ENCODE results near the gene RAP1GAP2. TPM values are rescaled to one million over a fixed set of nuclear protein-coding genes. Genes with fewer than 3 reads are reported as not detected.

RAP1GAP2 gene
- total and polyA plus RNA-seq, 2 of the 8 experiments (the other 6 are each of a cell fraction or from before 2014, with no cell fraction given): 24.0 to 63.8 TPM

- 0 out of 2 replicates have a peak, but pooled peaks cover 1% of the 10 kb centered on the region for H3K23me2 ChIP-seq (ENCODE audit: low read depth, low read length)
- peak overlapping the region; percentile 98 for H2BK12ac ChIP-seq (ENCODE audit: low read depth, low read length)
- peak overlapping the region; percentile 23 to 60; a peak in 2 of 4 replicates for H3K4me2 ChIP-seq (ENCODE audit: insufficient read depth in 1 of 2, low read depth in 2 of 2, low read length in 2 of 2)
- H4K8ac ChIP-seq (ENCODE audit: extremely low read depth, insufficient read depth, low read length): no peak overlapping the region
- no peak overlapping the region for H2AFZ ChIP-seq (ENCODE audit: low read length)
- H4K5ac ChIP-seq (ENCODE audit: insufficient read length, low read depth, low read length): no peak overlapping the region
- peaks cover 3 to 42% of the 10 kb centered on the region in 2 experiments; a peak in 2 of 4 replicates for H3K79me2 ChIP-seq (ENCODE audit: control insufficient read depth in 1 of 2, insufficient read depth in 2 of 2, low read length in 2 of 2)
- peaks cover 20 to 47% (median 38%) of the 10 kb centered on the region in 4 experiments for H3K4me1 ChIP-seq (replicated peaks in 1 of 4; ENCODE audit: control insufficient read depth in 3 of 4, insufficient read depth in 4 of 4, low read length in 3 of 4)
- H4K91ac ChIP-seq (replicated peaks; ENCODE audit: insufficient read length, low read length): no peak overlapping the region
- peak overlapping the region; percentile 99; the same call in 1 of the 2 replicates for H2AK5ac ChIP-seq (ENCODE audit: low read depth, low read length)
- no peak overlapping the region for H3K14ac ChIP-seq (ENCODE audit: insufficient read length)
- 0 out of 2 replicates have a peak overlapping the region, but pooled peaks have one; percentile 29 for H2BK15ac ChIP-seq (ENCODE audit: low read length)
- peak overlapping the region; percentile 77 for H2BK5ac ChIP-seq (ENCODE audit: low read depth, low read length)
- peak overlapping the region; percentile 50 for H2BK120ac ChIP-seq (replicated peaks; ENCODE audit: low read depth, low read length)
- peak overlapping the region; percentile 62; the same call in 1 of the 2 replicates for H3K27ac ChIP-seq (ENCODE audit: low read depth, low read length)
- POLR2A ChIA-PET (ENCODE audit: partially characterized antibody): interaction anchor here (1.0 to 2.5 kb wide), 4 partner anchors 11 to 28 kb away, joined by 3 to 10 read pairs (median 6); no protein-coding TSS in a partner anchor
- H3K56ac ChIP-seq (replicated peaks; ENCODE audit: insufficient read length, low read depth, low read length): no peak overlapping the region
- peak overlapping the region; percentile 98; the same call in 1 of the 2 replicates for H2BK20ac ChIP-seq (ENCODE audit: low read length)
- FAIRE-seq: peak; percentile 72
- peak overlapping the region; percentile 80; the same call in 1 of the 2 replicates for H3K18ac ChIP-seq (ENCODE audit: extremely low read depth, low read length)
- no peaks in the 10 kb centered on the region for H3K27me3 ChIP-seq (replicated peaks in 1 of 4; ENCODE audit: control insufficient read depth in 3 of 4, extremely low read depth in 1 of 4, insufficient read depth in 3 of 4, low read length in 3 of 4)
- H3K36me3 ChIP-seq (ENCODE audit: control insufficient read depth in 2 of 4, insufficient read depth in 4 of 4, low read length in 3 of 4): no peaks in the 10 kb centered on the region; a peak in 2 of 8 replicates
- no peak for DNase-seq (ENCODE audit: low read depth in 1 of 2, low spot score in 2 of 2)
- peaks cover 0 to 2% of the 10 kb centered on the region in 2 experiments for H4K20me1 ChIP-seq (replicated peaks in 1 of 2; ENCODE audit: control insufficient read depth in 1 of 2, insufficient read depth in 2 of 2, low read length in 2 of 2)
- no peak overlapping the region for H3K9ac ChIP-seq (replicated peaks in 1 of 4; ENCODE audit: extremely low read depth in 1 of 4, low read depth in 3 of 4, low read length in 3 of 4)
- H3K79me1 ChIP-seq (ENCODE audit: low read depth, low read length): peaks cover 16% of the 10 kb centered on the region
- no peak overlapping the region for H3K23ac ChIP-seq (ENCODE audit: insufficient read length)
- no peaks in the 10 kb centered on the region for H3K9me3 ChIP-seq (ENCODE audit: insufficient read depth in 2 of 2, low read depth in 1 of 2, low read length in 1 of 2)
- H3K4ac ChIP-seq (replicated peaks; ENCODE audit: insufficient read length, low read depth, low read length): no peak overlapping the region
- peak overlapping the region in 1 of 4 experiments; percentile 2; a peak in 1 of 8 replicates for H3K4me3 ChIP-seq (ENCODE audit: extremely low read depth in 1 of 4, insufficient read depth in 2 of 4, low read depth in 3 of 4, low read length in 4 of 4)
- 41% methylated on average over 8 of the region's 8 CpGs; no CpG with 5 or more reads in 1 of the 2 experiments for WGBS, 2 experiments (ENCODE audit: extremely low coverage in 1 of 2, insufficient coverage in 1 of 2, insufficient read length in 1 of 2, insufficient replicate concordance in 2 of 2, low coverage in 1 of 2, low lambda C conversion rate in 2 of 2, missing lambda C conversion rate in 1 of 2)
- CTCF ChIA-PET (ENCODE audit: partially characterized antibody): interaction anchor here (0.8 to 5.1 kb wide), 7 partner anchors 11 to 105 kb away, joined by 3 to 25 read pairs (median 4); no protein-coding TSS in a partner anchor
- TF ChIP-seq EGR1 (IDR thresholded peaks at IDR 0.05; ENCODE audit: borderline replicate concordance, low read depth, low read length) (no peak), POLR2A (IDR thresholded peaks at IDR 0.05; ENCODE audit: control extremely low read depth in 1 of 2, low read depth in 2 of 2, low read length in 2 of 2) (0 out of 3 replicates have a peak, but pooled peaks of 1 of the 2 experiments have one; percentile 39), JUND (IDR thresholded peaks at IDR 0.05; ENCODE audit: low read length) (no peak), CBX8 (IDR thresholded peaks at IDR 0.05; ENCODE audit: borderline replicate concordance, low read depth, low read length) (no peak), RAD21 (IDR thresholded peaks at IDR 0.05 in 1 of 2, conservative IDR thresholded peaks at IDR 0.05 in 1 of 2; ENCODE audit: low read depth in 2 of 2, low read length in 2 of 2) (0 out of 4 replicates have a peak, but pooled peaks of 1 of the 2 experiments have one; percentile 5), NRF1 (IDR thresholded peaks at IDR 0.05; ENCODE audit: low read depth, low read length) (no peak), BCL11A (IDR thresholded peaks at IDR 0.05; ENCODE audit: low read depth in 2 of 2, low read length in 2 of 2) (peak in 1 of 2 experiments; percentile 80), TAF7 (optimal IDR thresholded peaks at IDR 0.05; ENCODE audit: borderline replicate concordance, low read depth, low read length) (no peak), HDAC6 (IDR thresholded peaks at IDR 0.05; ENCODE audit: low read depth, low read length) (no peak), MAX (IDR thresholded peaks at IDR 0.05) (no peak), SP2 (IDR thresholded peaks at IDR 0.05; ENCODE audit: low read length) (no peak)
- TF ChIP-seq, protein P1, sequence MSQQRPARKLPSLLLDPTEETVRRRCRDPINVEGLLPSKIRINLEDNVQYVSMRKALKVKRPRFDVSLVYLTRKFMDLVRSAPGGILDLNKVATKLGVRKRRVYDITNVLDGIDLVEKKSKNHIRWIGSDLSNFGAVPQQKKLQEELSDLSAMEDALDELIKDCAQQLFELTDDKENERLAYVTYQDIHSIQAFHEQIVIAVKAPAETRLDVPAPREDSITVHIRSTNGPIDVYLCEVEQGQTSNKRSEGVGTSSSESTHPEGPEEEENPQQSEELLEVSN (IDR thresholded peaks at IDR 0.05): no peak
These were observed 76.0 kb downstream of the RAP1GAP2 start for GRCh38 chr17:2872282-2872681.
